Forelimb muscle (tissue), 1 donor: ENCODE data around the gene DAZL. TPM values are rescaled to one million over a fixed set of nuclear protein-coding genes. Genes with fewer than 3 reads are reported as not detected.
"Not testable (repeated sequence)": the region's sequence is repeated elsewhere in the genome, so short reads cannot be mapped to it uniquely, and the experiment has no call there.

ENCODE experiments used
- DNase-seq: peaks from one replicate; pipeline ENCODE4 v3.0.0-alpha.2; 2013; ENCODE audit warnings: low read depth
- polyA plus RNA-seq: library from polyadenylated mRNA; unstranded; fragments of 120-200 nt; gene quantifications from one replicate; pipeline ENCODE4 v1.2.1, GENCODE V29; 2013; ENCODE audit not compliant: insufficient read length

Gene DAZL, protein sequence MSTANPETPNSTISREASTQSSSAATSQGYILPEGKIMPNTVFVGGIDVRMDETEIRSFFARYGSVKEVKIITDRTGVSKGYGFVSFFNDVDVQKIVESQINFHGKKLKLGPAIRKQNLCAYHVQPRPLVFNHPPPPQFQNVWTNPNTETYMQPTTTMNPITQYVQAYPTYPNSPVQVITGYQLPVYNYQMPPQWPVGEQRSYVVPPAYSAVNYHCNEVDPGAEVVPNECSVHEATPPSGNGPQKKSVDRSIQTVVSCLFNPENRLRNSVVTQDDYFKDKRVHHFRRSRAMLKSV
- polyA plus RNA-seq = not detected

DNA sequence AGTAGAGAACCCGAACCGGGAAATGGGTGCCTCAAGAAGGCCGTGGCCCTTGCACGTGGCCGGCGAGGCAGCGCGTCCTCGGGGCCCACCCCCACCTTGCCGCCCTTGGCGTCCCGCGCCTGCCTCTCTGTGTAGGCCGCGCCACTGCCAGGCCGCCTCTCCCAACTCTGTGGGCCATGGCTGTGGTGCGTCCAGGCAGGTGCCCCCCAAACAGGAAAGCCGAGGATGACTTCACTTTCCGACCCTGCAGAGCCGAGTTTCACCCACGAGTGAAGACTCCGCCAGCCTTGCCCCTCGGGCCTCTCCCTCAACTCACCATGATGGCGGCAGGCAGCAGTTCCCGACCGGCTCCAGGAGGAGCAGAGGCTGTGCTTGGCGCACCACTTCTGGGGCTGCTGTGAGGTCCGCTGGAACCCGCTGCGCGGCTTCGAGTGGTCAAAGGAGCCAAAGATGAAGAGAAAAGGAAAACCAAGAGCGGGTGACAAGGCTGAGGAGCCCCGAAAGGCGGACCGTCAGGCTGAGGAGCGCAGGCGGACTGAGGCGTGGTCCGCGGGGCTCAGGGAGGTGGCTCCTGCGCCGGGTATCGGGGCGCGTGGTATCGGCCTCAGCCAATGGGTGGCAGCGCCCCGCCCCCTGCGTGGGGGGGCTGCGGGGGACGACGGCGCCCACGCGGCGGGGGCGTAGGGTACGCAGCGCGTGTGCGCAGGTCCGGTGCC, at the start of gene DAZL:
Gene DAZL, minus strand, starts transcription at position 537 of the 716 bp plus-strand sequence. Its CDS starts 218 bp downstream, at position 319.
- no peak for DNase-seq

DNA sequence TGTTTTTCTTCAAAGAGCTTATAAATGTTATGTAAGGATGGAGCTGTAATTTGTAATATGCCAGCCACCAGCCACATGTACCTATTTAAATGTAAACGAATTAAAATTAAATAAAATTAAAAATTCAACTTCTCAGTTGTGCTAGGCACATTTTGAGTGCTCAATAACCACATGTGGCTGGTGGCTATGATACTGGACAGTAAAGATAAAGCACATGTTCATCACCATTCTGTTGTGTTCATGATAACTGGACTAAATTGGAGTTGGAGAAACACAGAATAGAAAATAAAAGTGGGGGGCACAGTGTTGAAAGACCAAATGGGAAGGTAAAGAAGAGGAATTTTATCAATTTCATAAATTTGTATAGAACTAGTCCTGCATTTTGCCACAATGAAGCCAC, 49.8 kb upstream of the DAZL start:
- DNase-seq = no peak

DNA sequence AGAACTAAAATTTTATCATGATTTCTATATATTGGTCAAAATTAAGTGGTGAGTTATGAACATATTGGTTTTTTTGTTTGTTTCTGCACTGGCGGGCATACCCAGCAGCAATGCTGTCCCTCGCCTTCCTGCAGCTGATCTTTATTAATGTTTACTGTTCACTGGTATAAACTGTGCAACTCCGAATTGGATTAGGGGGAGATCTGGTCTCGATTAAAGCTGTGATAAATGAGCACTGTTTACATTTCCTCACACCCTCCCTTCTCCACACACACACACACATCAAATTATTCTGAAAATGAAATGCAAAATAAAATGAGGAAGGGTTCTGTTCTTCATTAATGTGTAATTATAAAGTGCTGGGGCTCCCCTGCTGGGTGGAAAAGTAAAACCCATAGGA, 48.5 kb upstream of the DAZL start:
- no peak for DNase-seq

DNA sequence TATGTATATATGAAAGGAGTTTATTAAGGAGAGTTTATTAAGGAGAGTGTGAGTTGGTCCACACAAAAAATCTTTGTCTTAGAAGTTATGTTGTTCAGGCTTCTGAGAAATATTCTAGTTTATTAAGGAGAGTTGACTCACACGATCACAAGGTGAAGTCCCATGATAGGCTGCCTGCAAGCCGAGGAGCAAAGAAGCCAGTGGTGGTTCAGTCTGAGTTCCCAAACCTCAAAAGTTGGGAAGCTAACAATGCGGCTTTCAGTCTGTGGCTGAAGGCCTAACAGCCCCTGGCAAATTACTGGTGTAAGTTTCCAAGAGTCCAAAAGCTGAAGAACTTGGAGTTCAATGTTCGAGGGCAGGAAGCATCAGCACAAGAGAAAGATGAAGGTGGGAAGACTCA, 42.4 kb upstream of the DAZL start:
- DNase-seq = no peak

DNA sequence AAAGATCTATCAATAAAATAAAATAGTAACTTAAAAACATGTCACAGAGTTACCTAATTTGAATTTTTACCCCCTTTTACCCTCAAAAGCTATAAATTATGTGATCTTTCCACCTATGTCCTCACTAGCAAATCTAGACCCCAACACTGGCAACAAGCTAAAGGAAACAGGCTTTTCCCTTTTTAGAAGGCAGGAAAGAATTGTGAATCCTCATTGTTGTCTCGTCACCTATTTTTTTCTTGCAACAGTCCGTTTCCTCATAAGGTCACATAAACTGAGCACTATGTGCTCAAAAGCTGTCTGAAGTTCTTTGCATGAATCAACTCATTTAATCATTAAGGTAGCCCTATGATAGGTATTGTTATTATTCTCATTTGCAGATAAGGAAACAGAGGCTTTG, 34.6 kb upstream of the DAZL start:
- no peak for DNase-seq

DNA sequence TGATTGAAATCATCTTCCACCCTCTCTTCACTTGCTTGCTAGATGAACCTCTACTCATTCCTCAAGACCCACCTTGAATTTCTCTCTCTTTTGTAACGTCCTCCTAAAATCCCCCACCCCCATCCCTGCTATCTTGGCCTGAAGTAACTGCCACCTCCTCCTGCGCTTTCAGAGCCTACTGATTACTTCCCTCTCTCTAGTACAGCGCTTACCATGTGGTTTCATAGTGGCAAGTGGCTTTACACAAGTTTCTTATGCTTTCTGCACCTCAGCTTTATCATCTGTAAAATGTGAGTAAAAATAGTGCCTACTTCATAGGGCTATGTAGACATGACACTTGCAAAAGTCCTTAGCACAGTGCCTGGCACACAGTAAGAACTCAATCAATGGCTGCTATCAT, 28.7 kb upstream of the DAZL start:
- DNase-seq = no peak

DNA sequence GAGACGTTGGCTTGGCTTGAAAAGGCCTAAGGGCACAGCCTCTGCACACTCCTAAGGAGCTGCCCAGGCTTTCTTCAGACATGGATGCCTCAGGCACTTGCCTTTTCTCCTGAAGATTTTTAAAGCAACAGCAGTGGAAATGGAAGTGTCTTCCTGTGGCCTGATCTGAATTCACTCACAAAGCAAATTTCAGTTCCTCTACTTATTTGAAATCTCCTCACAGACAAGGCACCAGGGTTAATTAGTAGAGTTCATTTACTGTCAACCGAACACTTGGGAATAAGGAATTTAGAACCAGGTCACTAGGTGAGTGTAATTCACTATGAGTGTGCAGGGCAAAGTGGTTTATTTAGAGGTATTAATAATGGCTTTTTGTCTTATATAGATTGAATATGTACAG, 27.2 kb upstream of the DAZL start:
- no peak for DNase-seq

DNA sequence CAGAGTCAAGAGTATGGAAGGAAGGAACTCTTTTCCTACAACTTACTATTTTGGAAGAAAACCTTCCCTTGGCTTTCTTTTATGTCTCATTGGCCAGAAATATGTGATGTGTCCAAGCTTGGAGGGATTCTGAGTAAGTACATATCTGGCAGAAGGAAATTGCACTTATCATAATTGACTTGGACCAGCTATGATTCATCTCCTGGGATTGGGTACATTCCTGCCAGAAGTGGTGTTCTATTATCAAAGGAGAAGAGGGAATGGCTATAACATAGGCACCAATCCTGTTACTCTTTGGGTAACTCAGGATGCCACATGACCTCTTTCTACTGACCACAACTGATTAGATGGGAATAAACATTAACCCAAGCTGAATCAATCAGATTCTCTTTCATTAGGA, 13.5 kb upstream of the DAZL start:
- DNase-seq = no peak

DNA sequence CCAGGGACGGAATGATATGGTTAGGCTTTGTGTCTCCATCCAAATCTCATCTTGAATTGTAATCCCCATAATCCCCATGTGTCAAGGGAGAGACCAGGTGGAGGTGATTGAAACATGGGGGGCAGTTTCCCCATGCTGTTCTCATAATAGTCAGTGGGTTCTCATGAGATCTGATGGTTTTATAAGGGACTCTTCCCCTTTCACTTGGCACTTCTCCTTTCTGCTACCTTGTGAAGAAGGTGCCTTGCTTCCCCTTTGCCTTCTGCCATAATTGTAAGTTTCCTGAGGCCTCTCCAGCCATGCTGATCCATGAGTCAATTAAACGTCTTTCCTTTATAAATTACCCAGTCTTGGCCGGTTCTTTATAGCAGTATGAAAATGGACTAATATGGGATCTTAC, 11.9 kb upstream of the DAZL start:
- DNase-seq = not testable (repeated sequence)

DNA sequence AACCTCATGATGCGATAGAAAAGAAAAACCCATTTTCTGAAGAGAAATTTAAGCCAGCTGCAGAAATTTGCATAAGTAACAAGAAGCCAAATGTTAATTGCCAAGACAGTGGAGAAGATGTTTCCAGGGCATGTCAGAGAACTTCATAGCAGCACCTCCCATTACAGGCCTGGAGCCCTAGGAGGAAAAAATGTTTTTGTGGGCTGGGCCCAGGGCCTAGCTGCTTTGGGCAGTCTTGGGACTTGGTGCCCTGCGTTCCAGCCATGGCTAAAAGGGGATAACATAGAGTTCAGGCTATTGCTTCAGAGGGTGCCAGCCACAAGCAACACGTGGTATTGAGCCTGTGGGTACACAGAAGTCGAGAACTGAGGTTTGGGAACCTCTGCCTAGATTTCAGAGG, 10.9 kb upstream of the DAZL start:
- no peak for DNase-seq

DNA sequence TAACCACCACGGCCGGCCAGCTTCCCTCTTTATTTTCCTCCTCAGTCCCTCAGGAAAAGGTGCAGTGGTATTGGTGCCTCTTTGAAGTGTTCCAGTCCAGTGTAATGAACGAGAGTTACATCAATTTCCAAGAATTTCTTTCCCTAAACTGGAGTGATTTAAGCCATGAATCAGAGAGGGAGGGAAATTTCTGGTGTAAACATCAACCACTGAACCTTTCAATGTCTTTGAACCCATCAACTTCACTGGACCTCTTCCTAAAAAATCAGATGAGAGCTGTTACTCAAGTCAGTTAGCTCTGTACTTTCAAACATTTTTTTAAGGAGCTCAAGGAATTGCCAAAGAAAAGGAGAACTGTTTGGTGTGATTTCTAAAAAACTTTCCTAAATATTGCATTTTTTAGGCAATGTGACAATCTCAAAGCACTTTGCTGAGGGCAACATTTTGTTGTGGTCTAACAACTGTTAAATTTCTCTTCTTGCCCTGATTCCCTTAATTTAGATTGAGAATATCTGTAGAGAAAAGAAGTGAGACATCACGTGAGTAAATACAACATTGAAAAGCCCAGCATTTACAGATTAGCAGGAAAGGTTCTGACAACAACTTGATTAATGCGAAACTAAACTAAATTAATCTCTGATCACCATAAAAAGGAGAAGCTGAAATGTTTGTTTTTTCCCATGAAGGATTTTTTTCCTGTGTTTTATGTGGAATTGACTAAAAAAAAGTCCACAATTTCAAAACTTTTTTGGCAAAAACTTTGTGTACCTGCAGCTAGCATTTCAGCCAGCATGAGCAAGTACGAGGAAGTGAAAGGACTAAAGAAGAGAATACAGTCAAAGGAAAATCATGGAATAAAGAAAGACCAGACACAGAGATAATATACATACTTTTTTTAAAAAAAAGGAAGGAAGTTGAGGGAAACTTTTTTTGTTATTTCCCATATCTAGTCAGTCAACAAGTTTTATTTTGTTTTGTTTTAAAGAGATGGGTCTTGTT, 9.1 kb upstream of the DAZL start:
- no peak for DNase-seq

DNA sequence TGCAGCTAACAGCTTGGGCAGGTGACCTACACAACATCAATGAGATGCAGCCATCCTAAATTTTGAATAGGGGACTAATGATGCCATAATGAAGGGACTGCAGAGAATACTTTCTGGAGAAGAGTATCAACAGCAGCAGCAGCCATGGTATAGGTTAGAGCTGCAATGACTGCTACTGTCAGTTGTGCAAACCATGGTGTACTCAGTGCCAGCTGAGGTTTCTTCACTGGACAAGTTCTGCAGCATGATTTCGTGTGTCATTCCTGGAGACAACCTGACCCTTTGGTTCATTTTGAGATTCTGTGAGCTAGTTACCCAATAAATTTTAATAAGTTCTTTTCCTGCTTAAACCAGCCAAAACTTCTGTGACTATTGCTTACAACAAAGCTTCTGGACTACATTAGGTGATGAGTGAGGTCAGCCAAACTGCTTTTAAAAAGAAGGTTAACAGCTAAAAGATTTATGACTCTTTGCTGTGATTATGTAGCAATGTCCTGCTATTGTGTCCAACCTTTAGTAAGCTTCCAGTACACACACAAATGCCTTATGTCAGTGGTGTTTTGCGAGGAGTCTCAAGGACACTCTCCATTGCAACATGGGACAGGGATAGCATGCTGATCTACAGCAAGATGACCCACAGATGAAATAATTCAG, 4.8 kb upstream of the DAZL start:
- no peak for DNase-seq

DNA sequence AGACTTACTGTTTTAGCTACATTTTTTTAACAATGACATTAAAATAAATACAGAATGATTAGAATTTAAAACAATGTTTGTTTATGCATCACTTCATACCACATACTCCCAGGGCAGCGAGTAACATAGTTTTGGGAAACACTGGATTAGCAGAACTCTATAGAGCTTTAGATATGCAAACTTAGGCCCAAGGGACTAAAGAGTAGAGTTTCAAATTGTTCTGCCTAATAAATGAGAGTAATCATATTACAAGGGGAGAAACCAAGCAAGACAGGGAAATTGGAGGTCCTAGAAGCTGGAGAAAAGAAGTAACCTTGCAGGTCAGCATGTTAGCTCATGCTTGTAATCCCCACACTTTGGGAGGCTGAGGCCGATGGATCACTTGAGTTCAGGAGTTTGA, 3.6 kb upstream of the DAZL start:
- no peak for DNase-seq

DNA sequence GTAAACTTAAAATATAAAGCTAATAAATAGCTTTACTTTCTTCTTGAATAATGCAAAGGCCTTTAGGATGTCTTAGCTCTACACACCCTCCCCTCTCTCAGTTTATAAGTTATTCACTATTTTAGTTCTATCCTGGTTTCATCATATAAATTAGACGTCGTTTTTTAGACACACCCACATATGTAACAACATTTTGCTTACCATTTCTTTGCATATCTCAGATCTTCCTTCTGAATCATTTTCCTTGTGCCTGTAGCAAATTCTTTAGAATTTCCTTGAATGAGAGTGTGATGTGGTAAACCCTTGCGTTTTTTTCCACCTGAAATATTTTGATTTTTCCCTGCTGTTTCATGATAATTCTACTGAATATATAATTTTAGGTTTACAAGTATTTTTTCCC, 2.5 kb upstream of the DAZL start:
- DNase-seq = no peak

DNA sequence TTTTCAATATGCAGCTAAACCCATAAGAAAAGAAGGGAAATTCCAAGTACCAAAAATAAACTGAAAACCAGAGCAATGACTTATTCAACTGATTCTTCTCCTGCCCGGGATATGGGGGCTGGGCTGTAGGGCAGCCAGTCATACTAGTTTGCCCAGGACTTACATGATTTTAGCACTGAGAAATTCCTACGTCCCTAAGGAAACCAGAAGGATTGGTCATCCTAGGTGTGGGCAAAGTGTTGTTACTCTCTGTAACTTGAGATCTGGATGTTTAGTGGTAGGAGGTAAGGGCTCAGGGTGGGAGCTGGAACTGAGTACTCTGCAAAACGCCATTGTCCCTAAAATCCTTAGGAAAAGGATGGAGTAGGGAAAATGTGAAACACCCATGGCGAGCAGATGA, 1.2 kb upstream of the DAZL start:
- no peak for DNase-seq

DNA sequence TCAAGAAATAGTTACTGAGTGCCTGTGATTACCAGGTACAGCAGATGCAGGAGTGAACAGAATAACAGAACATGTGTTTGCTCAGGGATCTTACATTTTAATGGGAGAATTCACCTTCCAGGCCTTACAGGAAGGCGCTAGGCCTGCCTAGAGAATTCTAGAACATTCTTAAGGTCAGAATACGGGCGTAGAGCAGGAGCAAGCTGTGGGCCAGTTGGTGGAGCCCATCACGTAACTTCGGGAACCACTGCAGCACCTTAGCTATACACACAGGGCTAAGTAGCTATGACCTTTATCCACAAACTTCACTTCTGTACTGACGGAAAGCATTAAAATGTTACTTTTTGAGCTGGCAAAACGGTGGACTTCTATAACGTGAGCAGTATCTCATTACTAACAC, 743 bp upstream of the DAZL start:
- no peak for DNase-seq

DNA sequence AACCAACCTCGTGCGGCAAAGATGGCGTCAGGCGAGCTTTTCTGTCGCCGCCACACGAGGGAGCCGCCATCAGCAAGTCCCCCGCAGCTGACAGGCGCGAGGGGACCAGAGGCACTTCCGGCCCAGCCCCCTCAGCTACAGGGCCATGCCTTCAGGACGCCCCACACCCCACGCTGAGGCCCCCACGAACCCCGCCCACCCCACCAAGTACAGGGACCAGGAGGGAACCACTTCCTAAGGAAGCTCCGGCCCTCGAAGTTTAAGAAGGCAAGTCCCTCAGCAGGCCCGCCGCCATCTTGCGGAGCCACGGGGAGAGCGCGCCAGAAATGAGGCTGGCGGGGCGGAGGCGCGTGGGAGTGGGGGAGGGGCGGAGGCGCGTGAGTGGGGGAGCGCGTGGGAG, 790 bp downstream of the DAZL start:
- DNase-seq = no peak

DNA sequence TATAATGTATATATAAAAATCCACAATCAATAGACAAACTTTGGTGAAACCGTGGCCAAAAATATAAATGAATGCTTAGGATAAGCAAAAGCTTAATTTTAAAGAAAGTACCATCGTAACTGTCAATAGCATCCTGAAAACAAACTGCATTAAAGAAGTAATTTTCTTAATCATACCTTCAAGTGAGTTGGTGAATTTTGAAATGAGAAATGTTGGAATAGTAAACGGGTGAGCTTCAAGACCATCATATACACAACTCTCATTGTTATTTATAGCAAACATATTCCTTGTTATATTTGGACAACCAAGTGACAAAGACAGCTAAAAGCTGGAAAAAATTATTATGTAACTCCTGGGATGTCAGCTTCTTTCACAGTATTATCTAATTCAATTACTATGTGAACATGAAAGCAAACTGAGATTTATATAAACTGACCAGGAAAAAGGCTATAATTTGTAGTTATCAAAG, 3.7 kb downstream of the DAZL start:
- DNase-seq = no peak

DNA sequence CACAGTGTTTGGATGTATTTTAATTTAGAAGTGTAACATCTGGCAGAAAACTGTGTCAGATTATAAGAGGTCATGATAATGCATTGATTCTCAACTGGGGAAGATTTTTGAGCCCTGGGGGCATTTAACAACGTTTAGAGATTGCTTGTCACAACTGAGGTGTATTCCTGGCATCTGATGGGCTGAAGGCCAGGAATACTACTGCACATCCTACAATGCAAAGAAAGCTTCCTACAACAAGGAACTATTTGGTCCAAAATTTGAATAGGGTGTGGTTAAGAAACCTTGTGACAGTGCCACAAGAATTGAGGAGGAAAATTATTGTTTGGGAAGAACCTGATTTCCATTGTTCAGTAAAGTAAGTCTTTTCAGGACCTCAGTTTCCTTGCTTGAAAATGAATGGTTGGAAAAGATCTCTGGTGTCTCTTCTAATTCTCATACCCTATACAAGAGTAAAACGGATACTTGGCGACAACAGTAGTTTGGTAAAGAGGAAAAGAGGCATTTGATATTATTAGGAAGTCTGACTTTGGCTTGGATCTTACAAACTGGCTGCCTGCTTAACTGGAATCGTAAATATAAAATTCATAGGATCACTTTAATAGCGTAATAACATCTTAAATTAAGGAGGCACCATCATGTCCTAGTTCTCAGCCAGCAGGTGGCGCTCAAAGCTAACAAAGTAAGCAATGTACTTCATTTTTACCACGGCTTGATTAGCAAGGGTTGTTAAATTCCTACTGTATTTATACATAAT, 4.3 kb downstream of the DAZL start:
- peak; percentile 46 for DNase-seq

DNA sequence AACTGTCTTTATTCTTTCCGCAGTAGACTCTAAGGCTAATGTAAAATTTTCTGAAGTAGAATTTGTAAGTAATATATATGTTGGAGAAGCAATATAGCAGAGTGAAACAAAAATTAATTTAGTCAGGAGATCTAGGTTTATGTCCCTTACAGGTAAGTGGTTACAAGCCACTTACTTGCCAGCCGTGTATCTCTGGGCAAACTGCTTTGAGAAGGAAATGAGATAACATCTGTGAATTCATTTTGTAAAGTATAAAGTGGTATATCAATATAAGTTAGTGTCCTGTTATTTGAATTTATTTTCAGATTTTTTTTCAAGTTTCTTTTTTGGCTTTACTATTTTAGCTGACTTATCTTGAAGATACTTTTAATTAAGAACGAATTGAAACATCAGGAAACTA, 5.5 kb downstream of the DAZL start:
- DNase-seq = no peak
